GM18498 (cell line): Measurements from ENCODE around the gene PTPRM.

Source experiments
- ATAC-seq: cut with Tn5 transposase; IDR thresholded peaks from one replicate; pipeline ENCODE4 v1.9.1; 2021; ENCODE audit warnings: mild to moderate bottlenecking, moderate library complexity; ENCODE audit not compliant: unreplicated experiment

PTPRM gene

DNA sequence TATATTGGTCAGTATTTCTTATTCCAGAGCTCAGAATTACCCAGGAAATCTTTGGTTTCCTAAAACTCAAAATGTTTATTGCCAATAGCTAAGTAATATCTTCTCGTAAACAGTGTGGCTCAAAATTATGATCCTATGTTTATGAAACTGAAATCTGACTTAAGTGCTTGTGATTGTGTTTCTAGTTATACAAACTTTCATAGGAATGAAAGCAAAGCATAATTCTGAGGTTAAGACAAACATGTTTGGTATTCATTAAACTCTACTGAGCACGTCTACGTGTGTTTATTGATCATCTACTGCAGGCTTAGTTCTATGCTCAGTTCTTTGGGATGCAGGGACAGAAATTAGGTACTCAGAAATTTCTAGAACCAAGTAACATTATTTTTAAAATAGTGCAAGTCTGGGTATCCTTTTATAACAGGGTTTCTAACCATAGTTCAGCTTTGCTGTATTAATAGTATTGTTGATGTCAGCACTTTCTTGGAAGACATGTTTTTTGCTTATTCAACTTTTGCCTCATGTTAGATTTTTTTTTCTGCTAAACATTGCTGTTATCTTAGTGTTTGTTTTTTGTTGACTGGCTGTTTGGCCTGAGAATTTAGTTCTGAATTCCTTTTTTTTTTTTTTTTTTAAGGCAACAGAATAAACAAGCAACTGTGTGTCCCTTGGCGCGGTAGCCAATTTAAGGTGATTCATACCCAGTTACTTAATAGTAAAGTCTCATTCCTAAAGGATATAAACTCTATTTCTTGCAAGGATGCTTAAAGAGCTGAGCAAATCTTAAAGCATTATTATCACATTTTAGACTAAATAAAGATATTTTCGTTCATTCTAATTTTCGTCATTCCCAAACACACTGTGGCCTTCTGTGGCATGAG, 31.3 kb downstream of the PTPRM start:
- ATAC-seq: no peak

DNA sequence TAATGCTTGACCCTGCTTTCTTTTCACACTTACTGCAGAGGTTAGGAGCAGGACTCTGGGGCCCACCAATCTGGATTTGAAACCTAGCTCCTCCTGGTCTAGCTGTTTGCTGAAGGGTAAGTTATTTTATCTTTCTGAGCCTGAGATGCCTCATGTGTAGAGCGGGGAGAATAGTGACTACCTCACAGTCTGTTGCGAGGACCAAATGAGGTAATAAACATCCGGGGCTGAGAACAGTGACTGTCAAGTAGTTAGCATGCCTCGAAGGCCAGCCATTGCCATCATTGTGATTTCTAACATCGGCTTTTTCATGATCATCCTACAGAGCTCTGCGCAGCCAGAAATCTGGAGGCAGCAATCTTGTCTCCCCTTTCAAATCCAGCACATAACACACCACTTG, 32.9 kb downstream of the PTPRM start:
- no peak for ATAC-seq

DNA sequence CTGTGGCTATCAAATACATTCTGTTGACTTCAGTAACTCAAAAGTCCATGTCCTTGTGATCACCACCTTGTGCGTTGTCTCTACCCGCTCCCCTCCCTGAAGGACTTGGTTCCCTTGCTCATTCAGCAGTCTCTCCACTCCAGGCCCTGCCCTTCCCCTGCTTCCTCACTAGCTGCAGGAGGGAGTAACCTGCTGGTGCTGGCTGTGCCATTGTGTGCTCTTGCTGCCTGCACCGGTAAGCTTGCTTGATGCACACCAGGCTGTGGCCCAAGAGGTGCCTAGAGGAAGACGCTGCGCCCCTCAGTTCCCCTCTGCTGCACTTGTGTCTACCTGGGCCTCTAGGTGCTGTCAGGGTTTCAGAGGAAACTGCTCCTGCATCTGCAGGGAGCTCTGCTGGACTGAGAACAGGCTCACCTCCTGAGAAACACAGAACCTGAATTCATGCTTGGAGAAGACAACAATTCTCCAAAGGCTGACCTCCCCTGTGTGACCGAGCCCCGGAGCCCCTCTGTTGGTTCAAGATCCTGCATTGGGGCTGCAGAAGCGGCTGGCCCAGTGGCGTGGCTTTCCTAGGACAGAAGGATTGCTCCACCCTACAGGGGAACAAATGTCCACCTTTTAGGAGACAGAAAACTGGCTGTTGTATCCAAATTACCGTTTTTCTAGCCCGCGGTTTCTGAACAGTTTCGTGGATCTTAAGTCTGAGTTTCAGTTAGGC, 33.6 kb downstream of the PTPRM start:
- no peak for ATAC-seq

DNA sequence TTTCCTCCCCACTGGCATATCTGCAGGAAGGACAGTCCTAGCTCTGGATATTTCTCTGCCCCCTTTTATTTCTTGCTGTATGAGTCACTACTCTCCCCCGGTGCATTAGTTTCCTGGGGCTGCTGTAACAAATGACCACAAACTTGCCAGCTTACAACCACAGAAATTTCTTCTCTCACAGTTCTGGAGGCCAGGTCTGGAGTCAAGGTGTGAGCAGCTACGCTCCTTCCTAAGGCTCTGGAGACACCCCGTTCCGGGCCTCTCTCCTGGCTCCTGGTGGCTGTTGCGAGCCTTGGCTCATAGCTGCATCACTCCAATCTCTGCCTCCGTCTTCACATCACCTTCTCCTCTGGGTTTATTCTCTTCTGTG, 34.1 kb downstream of the PTPRM start:
- no peak for ATAC-seq

DNA sequence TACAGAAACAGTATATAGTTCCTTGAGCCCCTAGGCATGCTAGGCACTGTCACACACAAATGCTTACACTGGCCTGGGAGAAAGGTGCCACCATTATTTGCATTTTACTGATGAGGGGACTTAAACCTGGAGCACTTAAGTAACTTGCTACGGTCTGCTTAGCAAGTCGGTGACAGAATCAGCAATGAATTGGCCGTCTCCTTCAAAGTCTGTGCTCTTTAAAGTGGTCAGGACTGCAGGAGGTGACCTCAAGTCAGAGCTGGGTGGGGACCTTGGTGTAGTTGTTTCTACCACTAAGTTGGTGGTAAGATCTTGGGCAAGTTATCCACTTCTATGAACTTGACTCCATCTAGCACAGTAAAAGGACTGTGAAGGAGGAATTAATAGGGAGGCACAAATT, 34.8 kb downstream of the PTPRM start:
- no peak for ATAC-seq

DNA sequence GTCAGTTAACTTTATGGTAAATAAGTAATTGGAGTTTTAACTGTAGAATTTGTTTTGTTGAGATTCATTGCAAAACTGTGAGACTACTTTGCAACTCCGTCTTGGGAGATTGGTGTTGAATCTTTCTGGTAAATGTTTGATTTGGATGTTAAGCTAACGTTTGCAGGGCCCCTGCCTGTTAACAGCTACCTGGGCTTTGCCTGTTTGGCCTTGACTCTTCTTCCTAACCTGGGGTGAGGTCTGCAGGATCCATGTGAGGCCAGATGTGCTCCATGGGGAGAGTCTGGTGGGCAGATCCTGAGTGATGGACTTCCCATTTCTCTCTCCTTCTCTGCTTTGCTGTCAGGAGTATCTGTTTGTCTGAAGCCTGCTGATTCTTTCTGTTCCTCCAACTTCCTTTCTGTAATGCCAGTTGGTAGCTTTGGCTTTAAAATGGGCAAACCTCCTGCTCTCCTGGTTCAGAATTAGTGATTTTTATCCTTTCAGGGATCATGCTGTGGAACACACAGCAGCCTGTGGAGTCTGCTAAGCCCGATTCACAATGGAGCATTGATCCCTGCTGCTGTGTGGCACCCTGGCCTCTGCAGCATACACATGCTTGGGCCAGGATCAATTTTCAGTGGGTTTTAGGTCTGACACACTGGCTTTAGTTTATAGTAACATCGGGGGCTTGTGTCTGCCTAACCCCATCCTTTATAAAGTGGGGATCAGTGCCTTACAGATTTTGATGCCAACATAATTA, 36.3 kb downstream of the PTPRM start:
- ATAC-seq: no peak

DNA sequence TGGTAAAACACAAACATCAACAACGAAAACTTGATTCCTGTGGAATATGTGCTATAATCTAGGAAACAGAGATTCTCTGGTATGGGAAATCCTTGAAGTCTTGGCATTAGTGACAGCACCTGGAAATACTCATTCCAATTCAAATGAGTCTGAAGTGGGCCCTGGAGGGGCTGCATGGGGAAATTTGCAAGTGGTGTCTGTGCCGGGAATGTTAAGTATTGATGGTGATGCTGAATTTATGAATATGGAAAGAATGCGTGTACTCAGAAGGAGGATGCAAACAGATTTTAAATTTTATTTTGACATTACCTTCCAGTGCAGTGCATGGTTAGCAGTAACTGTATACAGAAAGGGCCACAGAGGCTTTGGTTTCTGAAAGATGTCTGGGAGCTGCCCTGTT, 37.2 kb downstream of the PTPRM start:
- no peak for ATAC-seq

DNA sequence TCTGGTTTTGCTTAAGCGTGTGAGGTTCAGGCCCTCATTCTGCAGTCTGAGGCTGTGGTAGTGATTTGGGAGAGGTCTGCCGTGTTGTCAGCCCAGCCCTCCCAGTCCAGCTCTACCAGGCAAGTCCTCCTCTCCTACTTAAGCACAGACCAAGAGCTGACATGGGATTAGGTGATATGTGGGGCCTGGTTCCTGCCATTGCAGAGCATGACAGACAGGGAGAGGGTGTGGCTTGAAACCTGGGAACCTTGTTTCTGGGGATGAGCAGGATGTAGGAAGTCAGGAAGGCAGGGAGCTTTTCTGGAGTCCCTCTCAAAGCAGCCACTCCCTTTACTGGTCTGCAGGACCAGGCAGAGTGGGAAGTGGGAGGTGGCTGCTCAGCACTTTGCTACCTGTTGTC, 38.6 kb downstream of the PTPRM start:
- no peak for ATAC-seq

DNA sequence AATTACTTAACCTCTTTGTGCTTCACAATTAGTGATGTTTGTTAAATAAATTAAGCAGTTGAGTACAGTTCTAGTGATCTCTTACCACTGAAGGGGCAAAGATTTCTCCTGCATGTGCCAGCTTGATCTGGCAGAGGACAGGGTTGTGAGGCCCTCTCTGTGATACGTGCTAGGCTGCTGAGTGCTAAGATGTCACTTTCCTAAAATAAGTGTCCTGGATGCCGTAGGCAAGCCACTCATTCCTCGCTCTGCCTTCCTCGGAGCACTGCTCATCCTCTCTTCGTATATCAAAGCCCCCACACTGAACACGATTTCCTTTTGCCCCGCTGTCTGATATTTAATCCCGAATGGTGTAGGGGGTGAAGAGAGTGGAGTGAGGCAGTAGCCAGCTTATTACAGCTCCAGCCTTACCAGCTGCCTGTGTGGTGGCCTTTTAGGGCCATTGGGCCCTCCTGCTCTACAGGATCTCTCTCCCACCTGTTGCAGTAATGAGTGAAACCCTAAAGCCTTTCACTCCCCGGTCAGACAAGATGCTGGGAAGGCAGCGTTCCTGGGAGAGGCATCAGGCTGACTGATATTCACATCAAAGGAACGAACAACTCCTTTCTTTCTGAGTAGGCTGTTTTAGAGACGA, 40.5 kb downstream of the PTPRM start:
- no peak for ATAC-seq

DNA sequence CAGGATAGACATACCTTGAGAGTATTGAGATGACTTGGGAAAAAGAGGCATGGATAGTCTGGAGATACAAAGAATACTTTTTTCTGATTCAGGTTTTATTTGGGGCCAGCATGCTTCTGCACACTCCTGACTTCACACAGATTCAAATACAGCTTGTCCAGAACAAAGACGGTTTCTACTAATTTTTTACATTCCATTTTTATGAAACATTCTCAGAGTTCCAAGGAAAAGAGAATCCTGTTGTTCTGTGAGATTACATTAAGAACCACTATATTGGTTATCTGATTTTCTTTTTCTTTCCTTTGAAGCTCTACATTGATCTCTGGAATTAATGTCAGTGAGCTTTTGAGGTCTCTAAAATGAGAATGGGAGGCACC, 41.0 kb downstream of the PTPRM start:
- no peak for ATAC-seq

DNA sequence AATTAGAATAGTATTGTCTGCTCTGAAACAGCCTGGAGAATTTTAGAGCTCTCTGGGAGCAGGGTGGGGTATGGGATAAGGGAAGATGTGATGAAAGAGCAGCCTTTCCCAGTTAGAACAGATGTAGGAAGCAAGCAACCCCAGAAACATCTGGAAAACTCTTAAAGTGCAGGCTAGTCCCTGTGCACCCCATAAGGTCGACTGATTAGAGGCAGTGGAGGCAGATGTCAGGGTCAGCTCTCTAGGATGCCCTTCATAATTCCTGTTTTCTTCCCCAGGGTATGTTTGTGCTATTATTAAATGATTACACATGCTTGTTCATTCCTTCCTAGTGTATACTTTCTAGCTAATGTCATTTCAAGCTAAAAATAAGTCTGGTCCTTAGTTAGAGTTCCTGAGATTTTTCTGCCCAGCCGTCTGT, 41.7 kb downstream of the PTPRM start:
- ATAC-seq: no peak

DNA sequence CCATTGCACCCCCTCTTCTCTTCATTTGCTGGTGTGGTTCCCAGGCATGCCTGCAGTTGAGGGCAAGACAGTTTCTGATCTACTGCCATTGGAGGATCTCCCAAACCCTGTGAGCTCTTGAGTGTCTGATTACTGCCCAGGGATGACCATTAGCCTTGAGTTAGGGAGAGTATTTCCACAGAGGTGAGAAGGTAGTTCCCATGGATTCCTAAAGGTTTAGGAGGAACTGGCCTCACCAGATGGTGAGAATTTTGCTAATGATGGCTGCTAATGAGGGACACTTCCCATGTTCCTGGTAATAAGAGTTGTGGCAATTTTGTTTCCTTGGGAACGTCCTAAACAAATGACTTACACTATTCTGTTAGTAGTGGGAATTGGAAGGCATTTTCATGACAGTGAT, 42.5 kb downstream of the PTPRM start:
- no peak for ATAC-seq

DNA sequence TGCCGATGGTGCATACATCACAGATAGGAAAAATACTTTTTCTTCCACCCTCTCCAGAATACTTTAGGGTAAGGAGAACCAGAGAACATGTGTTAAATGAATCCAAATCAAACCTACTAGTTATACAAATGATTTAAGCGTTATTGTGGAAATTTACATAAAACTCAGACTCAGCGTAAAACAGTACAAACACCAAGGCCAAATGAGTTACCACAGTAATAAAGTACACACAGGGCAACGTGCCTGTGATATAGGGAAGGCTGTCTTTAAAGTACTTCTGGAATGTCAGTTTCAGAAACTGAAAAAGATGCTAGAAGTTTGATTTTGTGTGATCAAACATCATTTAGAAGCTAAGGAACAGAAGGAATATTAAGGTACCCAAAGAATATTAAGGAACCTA, 46.9 kb downstream of the PTPRM start:
- no peak for ATAC-seq

DNA sequence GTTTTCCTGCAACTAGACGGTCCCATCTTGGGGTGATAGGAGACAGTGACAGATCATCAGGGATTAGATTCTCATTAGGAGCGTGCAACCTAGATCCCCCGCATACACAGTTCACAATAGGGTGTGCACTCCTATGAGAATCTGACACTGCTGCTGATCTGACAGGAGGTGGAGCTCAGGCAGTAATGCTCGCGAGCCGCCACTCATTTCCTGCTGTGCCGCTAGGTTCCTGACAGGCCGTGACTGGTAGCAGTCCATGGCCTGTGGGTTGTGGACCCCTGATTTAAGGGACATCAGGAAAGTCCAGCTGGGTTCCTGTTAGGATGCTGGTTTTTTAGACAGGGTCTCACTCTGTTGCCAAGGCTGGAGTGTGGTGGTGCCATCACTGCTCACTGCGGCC, 48.7 kb downstream of the PTPRM start:
- ATAC-seq: no peak

DNA sequence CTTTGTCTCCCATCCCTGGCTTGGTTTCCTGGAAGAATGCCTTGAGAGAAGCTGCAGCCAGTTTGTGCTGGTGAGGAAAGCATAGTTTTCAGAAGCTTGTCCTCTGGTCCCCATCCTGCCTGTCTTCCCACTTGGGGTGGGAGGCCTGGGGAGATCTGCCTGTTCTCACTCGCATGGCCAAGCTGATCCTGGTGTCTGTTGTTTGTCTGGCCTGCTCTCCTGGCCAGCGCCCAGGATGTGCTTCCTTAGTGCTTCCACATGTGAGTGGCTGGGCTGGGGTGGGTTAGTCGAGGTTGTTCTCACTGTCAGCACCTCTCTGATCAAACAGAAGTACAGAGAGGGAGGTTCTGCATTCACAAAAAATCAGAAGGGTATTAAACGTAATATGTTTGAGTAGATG, 49.5 kb downstream of the PTPRM start:
- ATAC-seq: no peak

DNA sequence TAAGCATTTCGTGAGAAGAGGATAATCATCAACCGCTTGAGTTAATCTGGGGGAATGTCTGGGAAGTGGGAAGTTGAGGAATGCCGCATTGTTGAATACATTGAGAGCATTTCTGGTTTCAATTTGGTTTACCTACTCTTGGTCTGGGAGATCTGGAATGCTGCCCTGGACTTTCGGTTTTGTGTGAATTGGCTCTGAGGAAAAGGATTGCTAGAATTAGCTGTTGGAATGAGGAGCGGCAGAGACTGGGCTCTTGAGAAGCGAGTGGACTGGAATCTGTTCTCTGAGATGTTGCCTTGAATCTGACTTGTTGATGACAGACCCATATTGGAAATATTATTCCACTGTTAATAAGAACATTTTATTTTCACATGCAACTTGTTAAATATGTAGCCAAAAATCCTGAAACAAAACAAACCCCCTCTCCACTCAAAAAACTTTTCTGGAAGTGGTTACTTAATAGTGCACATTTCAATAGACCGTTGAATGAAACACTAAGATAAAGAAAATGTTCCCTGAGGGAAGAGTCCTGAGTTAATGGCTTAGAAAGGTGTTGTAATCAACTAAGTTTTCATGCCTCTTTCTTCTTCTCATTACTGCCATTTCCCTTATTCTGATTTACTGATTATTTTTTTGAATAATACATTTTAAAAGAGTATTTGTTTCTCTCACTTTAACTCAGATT, 50.8 kb downstream of the PTPRM start:
- ATAC-seq: no peak

DNA sequence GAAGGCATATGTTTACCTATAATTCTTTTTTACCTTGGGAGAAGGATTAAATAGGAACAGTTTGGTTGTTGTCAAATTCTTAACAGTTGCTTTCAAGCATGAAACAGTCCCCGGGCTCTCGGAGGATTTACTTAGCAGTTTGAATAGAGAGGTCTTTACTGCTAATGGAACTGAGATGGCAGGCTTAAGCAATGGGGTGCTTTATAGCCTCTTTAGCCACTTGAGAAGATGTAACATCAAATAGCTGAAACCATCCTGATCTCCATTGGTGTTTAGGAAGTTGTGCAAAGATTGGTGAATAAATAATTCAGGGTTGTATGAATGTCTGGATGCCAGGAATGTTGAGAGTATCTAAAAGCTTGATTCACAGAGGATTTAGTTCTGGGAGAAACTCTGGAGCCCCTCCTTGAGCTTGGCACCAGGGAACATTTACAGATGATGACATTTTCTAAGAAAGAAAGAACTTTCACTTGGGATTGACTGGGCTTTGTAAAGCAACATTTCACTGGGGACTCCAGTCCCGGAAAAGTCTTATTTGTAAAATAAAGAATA, 51.9 kb downstream of the PTPRM start:
- no peak for ATAC-seq

DNA sequence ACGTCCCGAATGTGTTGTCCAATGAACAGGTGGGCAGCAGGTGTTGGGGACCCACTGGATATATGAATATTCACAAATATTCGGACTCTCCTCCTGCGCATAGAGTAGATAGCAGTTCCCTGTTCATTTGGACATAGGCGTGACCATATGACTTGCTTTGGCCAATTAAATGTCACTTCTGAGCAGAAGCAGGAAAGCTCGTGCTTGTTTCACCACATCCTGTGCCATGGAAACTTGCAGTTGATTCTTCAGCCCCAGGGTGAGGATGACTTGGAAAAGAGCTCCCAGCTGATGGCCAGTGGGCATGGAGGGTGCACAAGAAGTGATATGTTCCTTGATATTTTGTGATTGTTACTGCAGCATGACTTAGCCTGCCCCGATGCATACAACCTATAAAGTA, 52.6 kb downstream of the PTPRM start:
- no peak for ATAC-seq

DNA sequence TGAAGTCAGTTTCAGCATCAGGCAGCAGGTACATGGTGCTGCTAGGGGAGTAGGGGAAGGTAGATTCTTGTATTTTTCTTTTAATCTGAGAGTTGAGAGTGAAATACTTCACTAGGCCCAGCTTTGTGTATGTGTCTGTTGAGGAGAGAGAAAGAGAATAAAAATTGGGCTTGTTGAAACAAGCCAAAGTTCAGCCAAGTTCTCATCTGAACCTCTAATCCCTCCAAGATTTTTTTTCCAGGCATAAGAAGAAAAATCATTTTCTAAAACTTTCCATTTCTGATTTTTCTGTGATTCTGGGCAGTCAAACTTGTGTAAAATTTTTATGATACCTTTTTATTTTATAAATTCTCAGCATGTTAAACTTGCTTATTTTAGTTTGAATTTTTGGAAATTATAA, 55.6 kb downstream of the PTPRM start:
- ATAC-seq: no peak

DNA sequence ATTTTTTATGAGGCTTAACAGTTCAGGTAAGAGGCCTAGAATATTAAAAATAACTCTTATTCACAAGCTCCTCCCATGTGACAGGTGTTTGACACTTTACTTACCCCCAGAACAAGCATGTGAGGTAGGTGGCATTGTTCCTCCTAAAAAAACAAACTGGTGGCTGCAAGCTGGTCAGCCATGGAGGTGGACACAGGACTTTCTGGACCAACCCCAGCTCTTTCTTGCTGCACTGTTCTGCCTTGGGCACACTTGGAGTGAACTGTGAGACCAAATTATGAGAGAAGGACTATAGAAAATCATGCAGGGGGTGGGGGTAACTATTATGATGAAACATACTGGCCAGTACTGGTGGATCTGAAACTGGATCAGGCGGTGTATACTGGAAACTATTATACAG, 56.6 kb downstream of the PTPRM start:
- no peak for ATAC-seq

DNA sequence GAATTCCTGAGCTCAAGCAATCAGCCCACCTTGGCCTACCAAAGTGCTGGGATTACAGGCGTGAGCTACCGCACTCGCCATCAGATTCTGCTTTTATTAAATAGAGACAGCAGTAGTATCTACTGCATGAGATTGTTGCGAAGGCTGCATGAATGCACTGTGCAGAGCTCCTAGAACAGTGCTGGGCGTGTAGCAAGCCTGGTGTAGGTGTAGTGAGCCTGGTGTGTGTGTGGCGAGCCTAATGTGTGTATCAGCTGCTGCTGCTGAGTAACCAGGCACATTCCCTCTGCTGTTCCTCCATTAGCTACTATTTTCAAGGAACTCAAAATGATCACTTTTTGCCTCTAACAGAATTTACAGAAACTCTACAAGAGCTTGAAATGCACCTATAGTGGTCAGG, 57.6 kb downstream of the PTPRM start:
- ATAC-seq: no peak
